Stimulated activated CD8-positive, alpha-beta memory T cell treated with anti-CD3 and anti-CD28 coated beads, Interleukin-7, amount 100 ng/mL, for 4 hours (primary cell): ENCODE results near the gene MYBPC3.
"Not testable (repeated sequence)": the region's sequence is repeated elsewhere in the genome, so short reads cannot be mapped to it uniquely, and the experiment has no call there.

Experiments
- DNase-seq, 2 donors: peaks; one replicate each; pipeline ENCODE4 v3.0.0-alpha.2; 2020; ENCODE audit warnings: low read depth in 2 of 2

The MYBPC3 gene

GRCh38 chr11:47324520-47324919 lies 28.0 kb downstream of the MYBPC3 start:
- DNase-seq, result no peak

- no peak for DNase-seq
These were observed 34.3 kb downstream of the MYBPC3 start for GRCh38 chr11:47318166-47318565.

- DNase-seq, result no peak
These were observed 35.3 kb downstream of the MYBPC3 start for GRCh38 chr11:47317064-47317828.

DNA sequence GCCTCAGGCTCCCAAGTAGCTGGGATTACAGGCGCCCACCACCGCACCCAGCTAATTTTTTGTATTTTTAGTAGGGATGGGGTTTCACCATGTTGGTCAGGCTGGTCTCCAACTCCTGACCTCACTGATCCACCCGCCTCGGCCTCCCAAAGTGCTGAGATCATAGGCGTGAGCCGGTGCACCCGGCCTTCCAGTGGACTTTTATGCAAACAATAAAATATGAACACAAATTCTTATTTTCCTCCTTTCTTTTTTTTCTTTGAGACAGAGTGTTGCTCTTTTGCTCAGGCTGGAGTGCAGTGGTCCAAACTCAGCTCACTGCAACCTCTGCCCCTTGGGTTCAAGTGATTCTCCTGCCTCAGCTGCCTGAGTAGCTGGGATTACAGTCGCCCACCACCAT lies 36.0 kb downstream of the MYBPC3 start:
- not testable (repeated sequence) for DNase-seq

GRCh38 chr11:47314992-47315391 lies 37.5 kb downstream of the MYBPC3 start:
- DNase-seq, result no peak

DNA sequence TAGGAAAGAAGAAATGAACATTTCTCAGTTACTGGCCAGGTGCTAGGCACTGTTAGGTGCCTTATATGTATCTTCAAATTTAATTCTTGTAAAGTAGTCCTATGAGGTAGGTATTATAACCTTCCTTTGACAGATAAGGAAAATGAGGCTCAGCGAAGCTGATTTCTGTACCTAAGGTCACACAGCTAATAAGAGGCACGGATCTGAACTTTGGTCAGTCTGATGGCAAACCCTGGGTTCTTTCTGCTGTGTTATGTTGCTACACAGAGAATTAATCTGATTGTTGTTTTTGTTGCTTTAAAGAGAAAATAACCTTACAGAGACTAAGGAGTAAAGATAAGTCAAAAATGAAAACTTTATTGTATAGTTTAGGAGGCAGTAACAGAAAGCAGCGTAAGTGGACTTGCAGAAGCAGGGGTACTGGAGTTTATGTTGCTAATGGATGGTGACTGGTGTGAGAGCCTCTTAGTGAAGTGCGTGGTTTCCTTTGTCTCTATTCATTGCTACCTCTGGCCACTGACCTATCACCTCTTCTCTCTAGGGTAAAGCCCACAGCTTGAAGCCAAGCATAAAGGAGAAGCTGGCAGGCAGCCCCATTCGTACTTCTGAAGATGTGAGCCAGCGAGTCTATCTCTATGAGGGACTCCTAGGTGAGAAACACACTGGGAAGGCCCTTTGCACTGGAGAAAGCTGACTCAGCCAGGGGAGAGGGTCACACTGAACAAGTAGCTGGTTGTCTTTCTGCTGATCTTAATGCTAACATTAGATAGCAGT lies 44.3 kb downstream of the MYBPC3 start:
- no peak for DNase-seq

DNA sequence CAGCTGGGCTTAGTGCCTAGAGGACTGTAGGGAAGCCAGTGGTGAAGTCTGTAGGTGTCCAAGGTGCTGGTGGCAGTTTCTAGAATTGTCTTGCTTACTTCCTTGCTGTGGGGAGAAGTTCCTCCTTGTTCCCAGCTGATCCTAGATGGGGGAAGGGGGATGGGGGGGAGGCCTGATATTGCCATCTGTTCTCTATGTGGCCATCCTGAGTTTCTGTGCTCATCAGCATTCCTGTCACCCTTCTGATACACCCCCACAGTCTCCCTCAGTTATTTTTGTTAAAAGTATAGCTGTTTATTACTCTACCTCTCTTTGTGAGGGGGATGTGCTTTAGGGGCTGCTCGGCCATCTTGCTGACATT lies 46.0 kb downstream of the MYBPC3 start:
- DNase-seq, result no peak

DNA sequence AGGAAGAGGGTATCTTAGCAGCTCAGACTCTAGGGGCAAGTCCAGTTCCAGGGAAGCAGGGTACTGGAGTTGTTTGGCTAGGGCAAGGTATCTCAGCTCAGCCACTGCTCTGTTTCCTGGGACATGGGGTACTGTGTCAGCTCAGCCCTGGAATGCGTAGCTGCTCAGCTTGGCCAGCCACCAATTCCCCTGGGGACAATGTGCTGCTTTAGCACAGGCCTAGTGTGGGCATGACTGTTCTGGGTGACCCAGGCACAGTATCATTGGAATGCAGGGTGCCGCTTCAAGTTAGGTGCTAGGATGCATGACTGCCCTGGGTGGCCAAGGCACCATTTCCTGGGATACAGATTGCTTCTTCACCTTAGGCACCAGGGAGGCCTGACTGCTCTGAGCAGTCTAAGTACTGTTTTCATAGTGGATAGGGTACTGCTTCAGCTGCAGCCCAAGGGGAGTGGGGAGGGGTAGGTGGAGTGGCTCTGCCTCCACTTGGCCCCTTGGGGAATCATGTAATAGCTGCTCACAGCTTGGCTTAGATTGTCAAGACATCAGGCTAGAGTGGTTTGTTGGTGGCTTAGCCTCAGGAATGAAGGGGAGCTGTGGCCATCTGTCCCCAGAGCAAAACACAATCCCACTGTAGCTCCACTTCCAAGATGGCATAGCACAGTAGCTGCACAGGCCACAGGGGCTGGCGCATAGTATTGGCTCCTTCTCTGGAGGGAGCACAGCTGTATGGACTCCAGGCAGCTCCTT lies 46.6 kb downstream of the MYBPC3 start:
- no peak for DNase-seq

GRCh38 chr11:47302853-47303252 lies 49.6 kb downstream of the MYBPC3 start:
- no peak for DNase-seq

GRCh38 chr11:47299078-47299477 lies 53.4 kb downstream of the MYBPC3 start:
- no peak for DNase-seq

GRCh38 chr11:47296045-47296444 lies 56.5 kb downstream of the MYBPC3 start:
- DNase-seq, result no peak

DNA sequence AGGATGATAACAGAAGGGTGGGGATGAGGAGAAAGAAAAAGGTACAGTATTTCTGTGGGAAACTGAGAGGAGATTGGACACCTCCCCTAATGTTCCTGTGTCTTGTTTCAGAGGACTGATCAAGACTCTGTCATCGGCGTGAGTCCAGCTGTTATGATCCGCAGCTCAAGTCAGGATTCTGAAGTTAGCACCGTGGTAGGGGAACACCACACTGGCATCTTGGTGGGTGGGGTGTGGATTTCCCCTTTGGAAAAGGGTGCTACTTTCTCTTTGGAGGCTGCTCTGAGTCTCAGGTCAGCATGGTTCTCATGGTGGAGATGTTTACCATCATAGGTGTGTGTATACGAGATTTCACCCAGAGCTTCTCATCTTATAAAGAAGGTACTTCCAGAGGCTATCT lies 57.1 kb downstream of the MYBPC3 start:
- no peak for DNase-seq

DNA sequence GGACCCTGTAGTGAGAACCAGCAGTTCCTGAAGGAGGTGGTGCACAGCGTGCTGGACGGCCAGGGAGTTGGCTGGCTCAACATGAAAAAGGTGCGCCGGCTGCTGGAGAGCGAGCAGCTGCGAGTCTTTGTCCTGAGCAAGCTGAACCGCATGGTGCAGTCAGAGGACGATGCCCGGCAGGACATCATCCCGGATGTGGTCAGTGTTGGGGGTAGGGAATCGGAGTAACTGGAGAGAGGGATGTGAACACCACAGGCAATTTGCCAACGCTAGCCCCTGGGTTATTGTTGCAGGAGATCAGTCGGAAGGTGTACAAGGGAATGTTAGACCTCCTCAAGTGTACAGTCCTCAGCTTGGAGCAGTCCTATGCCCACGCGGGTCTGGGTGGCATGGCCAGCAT lies 62.6 kb downstream of the MYBPC3 start:
- no peak for DNase-seq

GRCh38 chr11:47288066-47288465 lies 64.4 kb downstream of the MYBPC3 start:
- DNase-seq, result no peak

DNA sequence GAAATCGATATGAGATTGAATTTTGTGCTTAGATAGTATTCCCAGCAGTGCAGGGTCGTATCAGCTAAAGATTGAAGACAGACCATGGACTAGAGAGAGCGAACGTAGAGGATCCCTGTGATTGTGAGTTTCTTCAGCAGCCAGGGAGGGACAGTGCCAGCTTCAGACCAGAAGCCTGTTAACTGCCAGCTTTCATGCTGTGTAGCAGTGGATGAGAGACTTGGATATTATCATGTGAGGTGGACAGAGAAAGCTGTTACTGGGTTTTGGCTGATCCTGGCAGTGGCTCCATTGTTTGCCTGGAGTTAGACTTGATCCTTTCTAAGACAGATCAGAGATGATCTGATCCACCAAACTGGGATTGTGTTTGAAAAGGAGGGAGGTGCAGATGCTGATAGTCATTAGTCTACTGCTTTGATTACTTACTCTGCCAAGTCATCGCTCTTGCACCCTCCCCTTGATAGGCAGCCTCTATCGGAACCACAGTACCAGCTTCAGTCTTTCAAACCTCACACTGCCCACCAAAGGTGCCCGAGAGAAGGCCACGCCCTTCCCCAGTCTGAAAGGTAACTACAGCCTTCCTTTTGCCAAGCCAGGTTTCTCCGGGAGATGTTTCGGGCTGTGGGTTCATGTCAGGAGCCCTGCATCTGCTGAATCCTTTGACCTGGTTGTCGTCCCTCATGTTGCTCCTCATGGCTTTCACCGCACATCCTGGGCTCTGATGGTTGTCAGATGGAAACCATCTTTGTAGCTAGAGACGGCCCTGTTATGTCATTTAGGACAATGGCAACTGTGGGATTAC lies 66.3 kb downstream of the MYBPC3 start:
- DNase-seq, result no peak

DNA sequence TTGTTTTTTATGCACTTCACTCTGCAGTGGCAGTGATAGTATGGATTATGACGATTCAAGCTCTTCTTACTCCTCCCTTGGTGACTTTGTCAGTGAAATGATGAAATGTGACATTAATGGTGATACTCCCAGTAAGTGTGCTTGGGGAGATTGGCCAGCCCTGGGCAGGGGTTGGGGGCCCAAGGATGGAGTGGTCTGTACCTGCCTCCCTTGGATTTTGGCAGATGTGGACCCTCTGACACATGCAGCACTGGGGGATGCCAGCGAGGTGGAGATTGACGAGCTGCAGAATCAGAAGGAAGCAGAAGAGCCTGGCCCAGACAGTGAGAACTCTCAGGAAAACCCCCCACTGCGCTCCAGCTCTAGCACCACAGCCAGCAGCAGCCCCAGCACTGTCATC lies 68.4 kb downstream of the MYBPC3 start:
- DNase-seq, result no peak

DNA sequence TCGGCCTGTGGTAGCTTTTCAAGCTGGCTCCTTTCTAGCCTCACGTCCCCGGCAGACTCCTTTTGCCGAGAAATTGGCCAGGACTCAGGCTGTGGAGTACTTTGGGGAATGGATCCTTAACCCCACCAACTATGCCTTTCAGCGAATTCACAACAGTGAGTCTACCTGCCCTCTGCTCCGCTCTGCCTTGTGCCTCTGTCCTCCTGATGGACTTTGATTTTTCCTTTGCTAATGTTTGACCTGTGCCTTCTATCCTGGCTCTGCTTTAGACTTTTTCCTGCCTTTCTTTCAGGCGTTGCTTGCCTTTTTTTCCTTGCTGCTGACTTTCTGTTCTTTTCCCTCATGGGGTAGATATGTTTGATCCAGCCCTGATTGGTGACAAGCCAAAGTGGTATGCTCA lies 70.0 kb downstream of the MYBPC3 start:
- no peak for DNase-seq
